ENCODE results near the gene DHX30.
"Not testable (repeated sequence)": the region's sequence is repeated elsewhere in the genome, so short reads cannot be mapped to it uniquely, and the experiment has no call there.

Gene DHX30

DNA sequence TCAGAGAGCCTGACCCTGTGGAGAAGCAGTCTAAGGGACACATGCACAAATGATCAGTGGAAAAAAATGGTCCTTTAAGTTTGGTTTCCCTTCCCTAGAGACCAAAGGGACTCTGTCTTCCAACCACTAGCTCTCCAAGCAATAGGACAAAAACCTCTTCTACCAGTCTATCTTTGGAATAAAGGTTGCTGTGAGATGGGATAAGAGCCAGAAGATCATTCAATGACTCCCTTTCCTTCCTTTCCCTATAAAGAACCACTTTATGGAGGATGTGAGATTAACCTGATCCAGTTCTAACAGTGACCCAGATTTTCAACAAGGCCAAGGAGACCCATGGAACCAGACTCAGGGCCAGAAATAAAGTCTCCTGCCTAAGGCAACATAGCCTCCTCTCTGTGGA is 74.8 kb downstream of the DHX30 start:
- DNase-seq (ENCODE audit: low spot score): no peak

DNA sequence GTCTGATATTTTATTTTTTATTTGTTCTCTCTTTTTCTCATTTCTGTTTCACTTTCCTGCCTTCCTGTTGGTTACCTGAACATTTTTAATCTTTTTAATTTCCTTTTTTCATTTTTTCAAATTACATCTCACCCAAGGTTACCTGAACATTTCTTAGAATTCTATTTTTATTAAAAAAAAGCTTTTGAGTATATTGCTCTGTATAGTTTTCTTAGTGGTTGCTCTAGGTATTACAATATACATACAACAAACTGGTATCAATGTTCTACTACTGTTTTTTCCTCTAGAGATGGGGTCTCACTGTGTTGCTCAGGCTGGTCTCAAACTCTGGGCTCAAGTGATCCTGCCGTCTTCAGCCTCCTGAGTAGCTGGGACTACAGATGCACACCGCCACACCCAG is 79.4 kb downstream of the DHX30 start:
- DNase-seq (ENCODE audit: low spot score): no peak

DNA sequence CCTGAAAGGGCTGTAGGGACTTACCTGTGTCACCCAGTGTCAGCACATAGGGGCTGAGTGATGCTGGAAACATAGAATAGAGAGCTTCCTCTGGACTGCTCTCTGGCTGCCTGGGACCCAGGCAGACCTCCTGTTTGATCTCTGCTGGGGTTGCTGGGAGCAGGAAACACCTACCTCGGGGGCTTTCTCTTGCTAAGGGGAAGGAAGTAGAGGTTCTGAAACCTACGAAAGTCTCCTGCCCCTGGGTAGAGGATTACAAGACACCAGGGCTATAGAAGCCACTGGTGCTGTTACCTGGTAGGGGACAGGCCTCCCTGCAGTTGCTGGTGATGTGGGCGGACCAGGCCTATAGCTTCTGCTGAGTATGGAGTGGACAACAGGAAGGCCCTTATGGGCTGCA is 81.7 kb downstream of the DHX30 start:
- DNase-seq (ENCODE audit: low spot score): no peak

DNA sequence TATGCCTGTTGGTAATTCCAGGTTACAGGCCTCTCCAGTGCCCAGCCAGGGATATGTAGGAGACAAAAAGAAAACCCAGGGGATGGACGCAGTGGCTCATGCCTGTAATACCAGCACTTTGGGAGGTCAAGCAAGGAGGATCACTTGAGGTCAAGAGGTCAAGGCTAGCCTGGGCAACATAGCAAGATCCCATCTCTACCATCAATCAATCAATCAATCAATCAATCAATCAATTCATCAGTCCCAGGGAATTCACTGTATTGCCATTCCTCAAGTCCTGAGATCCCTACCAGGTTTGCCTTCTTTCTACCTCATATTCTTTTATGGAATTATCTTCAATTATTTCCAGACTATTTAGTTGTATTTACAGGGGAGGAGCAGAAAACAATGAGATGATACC is 82.2 kb downstream of the DHX30 start:
- DNase-seq (ENCODE audit: low spot score): no peak

DNA sequence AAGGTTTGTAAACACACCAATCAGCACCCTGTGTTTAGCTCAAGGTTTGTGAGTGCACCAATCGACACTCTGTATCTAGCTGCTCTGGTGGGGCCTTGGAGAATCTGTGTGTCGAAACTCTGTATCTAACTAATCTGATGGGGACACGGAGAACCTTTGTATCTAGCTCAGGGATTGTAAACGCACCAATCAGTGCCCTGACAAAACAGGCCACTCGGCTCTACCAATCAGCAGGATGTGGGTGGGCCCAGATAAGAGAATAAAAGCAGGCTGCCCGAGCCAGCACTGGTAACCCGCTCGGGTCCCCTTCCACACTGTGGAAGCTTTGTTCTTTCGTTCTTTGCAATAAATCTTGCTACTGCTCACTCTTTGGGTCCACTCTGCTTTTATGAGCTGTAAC is 85.1 kb downstream of the DHX30 start:
- DNase-seq (ENCODE audit: low spot score): not testable (repeated sequence)

DNA sequence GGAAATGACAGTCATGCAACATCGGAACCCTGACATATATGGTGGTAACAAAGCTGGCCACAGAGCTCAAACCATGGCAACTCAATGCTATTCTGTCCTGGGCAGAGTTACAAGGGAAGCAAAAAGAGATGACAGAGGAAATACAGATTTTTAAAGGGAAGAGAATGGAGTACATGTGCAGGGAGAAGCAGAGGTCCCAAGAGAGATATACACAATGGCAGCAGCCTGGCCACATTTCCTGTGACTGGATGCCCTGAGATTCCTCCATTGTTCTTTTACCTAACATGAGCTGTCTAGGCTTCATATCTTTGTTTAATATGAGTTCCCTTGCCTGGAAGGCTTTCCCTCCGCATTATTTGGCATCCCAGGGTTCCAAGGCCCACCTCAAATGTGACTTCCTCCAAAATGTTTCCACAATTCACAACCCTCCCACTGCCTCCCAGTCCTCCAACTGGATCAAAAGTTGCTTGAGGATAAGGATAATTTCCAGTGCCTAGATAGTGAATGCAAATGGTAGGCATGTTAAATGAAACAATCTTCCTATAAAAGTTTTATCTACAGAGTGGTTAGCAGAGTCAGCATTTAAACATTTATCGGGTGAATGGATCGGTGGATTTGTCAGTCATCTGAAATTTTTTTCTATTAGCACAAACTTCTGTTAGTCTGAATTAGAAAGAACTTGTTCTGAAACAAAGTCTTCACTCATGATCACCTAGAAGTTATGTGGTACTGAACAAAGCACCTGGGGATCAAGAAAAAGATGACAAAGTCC is 86.2 kb downstream of the DHX30 start:
- DNase-seq (ENCODE audit: low spot score): no peak

DNA sequence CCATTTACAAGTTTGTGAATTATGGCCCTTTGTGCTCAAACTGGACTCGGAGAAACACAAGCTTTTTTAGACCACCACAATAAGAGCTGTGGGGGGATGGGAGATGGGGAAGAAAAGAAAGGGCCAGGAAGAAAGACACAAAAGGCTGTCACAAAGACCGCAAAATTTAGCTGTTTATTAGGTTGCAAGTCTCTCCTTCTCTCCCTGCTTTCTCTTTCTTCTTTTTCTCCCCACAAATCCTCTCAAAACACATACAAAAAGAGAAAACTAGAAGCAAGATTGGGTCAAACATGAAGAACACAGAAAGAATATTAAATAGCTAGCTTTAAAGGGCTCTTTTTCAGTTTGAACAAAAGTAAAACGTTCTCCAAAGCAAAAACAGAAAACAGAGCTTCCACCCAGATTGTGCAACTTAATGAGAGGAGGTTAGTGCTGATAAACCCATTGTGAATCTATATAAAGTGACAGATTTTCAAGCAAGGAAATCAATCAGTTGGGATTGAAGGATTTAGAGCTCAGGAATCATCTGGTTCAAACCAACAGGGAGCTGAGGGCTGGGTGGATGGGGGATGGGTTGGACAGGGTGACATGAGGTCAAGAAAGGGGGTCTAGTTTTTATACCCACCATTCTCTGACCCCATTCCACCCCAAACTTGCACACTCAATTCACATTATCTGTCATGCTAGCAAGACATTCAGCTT is 87.3 kb downstream of the DHX30 start:
- no peak for DNase-seq (ENCODE audit: low spot score)

DNA sequence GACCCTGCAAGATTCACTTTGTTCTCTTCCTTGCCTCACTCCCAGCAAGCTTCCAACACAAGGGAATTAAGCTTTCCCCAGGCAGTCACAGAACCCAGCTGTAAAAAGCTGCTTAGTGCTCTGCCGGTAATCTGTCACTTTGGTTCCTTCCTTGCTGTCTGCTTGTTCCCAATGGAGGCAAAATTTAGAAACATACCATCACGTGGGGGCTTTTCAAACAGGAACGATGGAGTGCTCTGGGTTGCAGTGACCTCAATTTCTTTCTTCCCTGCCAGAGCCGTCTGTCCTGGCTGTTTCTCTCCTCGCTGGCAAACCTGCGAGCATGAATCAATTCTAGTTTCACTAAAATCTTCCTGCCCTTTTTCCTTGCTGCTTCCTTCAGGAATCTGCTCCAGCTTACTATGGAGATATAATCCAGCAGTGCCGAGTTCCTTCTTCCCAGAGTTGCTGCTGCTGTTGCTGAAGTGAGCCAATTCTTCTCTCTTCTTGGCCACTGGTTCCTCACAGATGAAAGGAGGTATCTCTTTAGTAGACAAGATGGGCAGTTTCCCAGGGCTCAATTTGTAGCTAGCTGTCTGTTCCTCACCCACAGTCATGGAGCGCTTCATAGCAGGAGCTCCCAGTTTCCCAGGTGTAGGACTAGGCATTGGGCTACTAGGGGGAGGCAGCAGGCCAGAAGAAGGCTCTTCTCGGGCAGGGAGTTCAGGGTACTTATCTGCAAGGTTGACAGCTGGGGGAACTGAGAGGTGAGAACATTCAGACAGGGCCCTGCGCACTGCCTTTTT is 88.1 kb downstream of the DHX30 start:
- DNase-seq (ENCODE audit: low spot score): no peak

DNA sequence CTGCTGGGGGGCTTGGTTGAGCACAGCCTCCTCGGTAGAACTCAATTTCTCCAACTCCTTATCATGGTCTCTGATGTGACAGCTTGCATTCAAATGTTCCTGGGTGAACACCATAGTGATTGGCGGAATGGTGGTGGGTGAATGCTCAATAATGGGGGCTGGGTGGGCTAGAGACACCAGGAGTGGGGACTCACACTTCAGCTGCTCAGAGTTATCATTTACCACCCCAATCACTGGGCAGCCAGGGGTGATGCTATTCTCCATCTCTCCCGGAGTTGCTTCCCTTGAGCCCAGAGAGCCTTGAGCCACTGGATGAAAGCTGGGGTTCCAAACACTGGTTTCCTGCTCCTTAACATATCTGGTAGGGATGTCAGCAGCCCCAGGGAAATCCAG is 88.7 kb downstream of the DHX30 start:
- DNase-seq (ENCODE audit: low spot score): no peak

DNA sequence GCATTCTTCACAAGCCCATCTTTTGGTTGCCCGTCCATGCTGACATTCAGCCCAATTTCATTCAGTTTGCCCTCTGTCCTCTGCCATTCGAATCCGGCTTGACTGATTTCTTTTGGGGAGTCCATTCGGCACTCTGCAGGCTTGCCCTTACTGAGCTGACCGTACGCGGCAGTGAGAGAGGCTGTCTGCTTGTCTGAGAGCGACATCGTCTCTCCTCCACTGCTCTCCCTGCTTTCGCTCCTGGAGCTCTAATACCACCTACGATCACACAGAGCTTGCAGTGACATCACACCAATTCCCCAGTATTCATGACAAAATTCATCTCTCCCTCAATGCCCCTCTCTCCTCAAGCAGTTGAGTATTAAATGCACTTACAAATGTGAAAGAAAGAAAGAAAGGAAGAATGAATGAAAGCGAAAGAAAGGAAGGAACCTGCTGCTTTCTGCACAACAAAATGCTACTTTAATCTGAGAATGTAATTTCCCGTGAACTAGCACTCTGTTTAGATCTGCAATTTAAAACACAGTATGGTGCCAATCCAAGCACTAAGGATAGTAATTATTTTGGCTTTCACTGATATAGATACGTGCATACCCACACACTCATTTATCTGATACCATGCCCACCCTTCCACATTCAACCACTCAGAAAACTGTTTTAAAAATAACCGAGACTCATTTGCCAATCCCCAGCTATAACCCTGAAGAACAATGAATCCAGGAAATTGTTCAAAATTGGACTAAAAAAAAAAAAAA is 89.5 kb downstream of the DHX30 start:
- no peak for DNase-seq (ENCODE audit: low spot score)

DNA sequence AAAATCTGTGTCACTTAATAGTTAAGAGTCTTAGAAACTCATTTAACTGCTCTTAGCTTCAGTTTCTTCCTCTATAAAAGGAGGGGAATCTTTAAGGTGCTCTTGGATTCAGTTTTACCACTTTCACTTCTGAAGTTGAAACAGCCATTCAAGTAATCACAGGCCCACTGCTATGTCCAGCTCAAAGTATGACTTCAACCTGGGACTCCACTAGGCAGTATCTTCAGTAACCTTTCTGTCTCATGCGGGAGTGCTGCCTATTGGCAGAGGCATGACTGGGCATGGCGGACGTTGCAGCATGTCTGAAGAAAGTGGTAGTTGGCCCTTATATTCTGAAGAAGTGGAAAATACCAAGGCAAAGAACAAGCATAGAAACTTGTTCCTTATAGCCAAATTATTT is 92.3 kb downstream of the DHX30 start:
- no peak for DNase-seq (ENCODE audit: low spot score)

DNA sequence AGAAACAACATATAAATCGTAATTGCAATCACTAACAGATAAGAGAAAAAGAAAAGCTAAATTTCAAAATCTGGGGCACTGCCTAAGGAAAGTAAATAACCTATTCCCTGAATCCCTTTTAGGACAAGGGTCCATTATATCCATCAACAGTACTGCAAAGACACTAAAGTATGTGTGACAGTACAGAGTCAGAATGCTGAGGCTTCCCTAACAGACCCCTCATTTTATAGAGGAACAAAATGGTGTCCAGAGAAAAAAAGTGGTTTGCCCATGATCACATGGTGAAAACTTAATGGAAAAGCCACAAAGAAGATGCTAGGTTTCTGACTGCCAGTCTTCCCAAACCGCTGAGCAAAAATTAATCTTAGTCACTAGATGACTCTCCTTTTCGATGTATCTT is 93.8 kb downstream of the DHX30 start:
- DNase-seq (ENCODE audit: low spot score): no peak

DNA sequence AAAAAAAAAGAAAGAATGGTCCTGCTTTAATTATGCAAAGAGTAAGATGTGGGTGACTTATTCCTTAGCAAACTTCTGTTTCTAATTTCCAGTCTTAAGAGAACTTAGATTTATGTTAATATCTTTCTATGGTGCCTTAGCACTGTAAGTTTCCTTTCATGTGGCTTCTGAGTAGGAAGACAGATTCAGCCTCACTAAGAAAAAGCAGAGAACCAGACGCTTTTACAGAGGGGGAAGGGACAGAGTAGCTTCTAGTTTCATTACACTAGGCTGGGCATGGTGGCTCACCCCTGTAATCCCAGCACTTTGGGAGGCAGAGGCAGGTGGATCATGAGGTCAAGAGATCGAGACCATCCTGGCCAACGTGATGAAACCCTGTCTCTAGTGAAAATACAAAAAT is 95.0 kb downstream of the DHX30 start:
- DNase-seq (ENCODE audit: low spot score): no peak

DNA sequence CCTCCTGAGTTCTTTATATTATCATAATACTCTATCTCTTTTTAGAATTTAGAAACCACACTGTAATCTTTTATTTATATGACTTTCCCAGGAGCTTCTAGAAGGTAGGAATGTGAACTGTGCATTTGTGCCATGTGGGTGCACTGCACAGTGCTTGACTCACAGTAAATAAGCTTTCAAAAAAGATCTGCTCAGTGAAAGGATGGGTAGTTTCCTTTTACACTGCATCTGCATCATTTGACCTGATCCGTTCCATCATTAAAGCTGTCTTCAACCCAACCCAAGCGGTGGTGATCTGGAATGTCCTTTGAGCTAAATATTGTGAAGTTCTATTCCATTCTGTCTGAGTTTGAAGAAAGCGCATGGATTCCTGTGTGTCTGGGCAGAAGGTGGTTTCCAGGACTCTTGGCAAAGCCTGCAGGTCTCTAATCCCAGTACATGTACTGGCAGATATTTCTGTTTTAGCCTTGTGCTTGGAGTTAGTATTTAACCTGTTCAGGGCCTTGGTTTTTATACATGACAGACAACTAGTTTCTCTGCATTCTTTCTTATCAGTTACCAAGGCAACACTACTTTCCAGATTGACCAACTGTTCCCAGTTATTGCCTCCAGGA is 96.7 kb downstream of the DHX30 start:
- no peak for DNase-seq (ENCODE audit: low spot score)
